GM18511 (cell line): ENCODE data around the gene NPHP3.
"Not testable (repeated sequence)": the region's sequence is repeated elsewhere in the genome, so short reads cannot be mapped to it uniquely, and the experiment has no call there.

Source experiments
- ATAC-seq: cut with Tn5 transposase; IDR thresholded peaks from one replicate; pipeline ENCODE4 v1.9.1; 2021; ENCODE audit warnings: mild to moderate bottlenecking, moderate library complexity; ENCODE audit not compliant: unreplicated experiment

NPHP3 gene

DNA sequence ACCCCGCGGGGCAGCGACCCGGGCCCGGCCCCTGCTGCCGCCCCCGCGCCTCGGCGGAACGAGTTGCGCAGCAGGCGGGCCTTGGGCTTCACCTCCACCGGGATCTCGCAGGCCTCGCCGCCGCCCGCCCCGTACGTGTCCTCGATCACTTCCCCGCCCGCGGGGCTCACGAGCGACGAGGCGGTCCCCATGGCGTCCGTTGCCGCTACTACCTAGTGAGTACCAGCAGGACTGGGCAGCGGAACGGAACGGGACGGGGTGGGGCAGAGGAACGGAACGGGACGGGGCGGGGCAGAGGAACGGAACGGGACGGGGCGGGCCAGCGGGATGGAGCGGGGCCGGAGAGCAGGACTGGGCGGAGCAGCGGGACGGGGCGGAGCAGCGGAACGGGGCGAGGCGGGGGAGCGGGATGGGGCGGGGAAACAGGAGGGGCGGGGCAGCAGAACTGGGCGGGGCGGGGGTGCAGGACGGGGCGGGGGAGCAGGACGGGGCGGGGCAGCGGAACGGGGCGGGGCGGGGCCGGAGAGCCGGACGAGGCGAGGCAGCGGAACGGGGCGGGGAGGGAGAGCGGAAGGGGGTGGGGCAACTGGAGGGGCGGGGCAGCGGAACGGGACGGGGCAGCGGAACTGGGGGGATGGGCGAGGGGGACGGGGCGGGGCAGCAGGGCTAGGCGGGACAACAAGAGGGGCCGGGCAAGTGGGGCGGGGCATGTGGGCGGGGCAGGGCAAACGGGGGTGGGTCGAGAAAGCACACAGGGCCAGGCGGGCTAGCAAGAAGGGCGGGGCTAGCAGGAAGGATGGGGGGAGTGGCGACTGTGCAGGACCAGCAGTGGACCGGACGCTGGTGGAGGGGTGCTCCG, at the start of gene NPHP3:
Gene NPHP3 (minus strand): TSS at position 245 of the 859 bp plus-strand sequence. CDS start 54 bp downstream, at position 191.
- peak; percentile 81 for ATAC-seq

DNA sequence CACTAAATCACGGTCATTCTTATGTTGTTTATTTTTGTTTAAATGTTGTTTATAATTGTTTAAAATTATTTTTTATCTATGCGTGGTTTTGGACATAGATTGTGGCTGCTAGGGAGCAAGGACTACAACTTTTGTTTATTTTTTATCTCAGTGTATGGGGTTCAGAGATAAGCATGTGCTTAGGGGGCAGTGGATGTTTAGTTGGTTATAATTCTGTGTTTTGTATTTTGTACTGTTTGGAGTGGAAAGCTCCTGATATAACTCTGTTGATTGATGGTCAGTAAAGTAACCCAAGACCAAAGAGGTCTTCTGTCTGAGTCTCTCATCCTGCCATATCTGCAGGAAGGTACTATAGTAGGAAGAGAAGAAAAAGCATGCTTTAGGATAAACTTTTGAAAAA, 36.5 kb upstream of the NPHP3 start:
- no peak for ATAC-seq

GRCh38 chr3:132756108-132756650, 34.0 kb upstream of the NPHP3 start:
- ATAC-seq = no peak

GRCh38 chr3:132753946-132754345, 31.7 kb upstream of the NPHP3 start:
- no peak for ATAC-seq

DNA sequence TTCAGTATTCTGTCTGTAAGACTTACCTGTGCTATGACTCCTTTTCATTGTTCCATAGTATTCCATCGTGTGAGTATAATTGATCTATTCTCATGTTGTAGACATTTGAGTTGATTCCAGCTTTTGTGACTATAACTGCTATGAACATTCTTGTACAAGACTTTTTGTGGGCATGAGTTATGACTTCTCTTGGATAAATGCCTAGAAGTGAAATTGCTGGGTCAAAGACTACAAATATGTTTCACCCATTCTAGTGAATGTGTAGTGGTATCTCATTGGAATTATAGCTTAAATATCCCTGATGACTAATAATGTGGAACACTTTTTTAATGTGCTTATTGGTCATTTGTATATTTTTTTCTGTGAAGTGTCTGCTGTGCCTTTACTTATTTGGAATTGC, 27.6 kb upstream of the NPHP3 start:
- no peak for ATAC-seq

GRCh38 chr3:132746720-132747119, 24.5 kb upstream of the NPHP3 start:
- not testable (repeated sequence) for ATAC-seq

DNA sequence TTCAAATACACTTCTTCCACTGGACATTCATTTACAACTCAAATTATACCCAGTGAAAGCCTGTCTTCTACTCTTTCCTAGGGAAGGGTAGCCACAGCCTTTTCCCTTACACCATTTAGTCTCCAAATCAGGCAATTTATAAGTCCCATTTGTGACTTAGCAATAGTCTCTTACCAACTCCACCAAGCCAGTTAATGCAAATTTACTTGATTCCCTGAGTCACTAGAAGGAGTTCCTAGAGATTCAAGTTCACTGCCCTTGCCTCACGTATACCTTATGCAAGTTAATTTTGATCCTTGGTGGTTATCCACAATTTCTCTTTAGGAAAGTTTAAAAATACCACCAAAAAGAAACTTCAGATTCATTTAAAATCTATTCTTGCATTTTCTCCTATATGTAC, 16.1 kb upstream of the NPHP3 start:
- ATAC-seq = no peak

GRCh38 chr3:132735589-132735988, 13.4 kb upstream of the NPHP3 start:
- no peak for ATAC-seq

GRCh38 chr3:132730891-132731580, 8.8 kb upstream of the NPHP3 start:
- ATAC-seq = no peak

DNA sequence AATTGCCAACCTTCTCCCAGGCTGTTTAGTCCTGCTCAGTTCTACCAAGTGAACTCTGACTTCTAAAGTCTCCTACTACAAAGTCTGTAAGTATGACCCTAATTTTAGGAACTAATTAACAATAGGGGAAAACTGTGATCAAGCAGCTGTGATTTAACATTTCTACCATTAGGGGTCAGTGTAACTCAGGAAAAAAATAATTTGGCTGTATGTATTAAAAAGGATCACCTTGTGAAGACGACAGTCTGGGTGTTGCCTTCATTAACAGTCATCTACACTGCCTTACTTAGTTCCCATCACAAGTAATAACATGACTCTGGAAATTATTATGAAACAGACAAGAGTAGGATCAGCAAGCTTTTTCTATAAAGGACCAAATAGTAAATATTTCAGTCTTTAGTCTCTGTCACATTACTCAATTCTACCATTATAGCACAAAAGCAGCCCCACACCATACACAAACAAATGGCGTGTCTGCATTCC, 4.2 kb upstream of the NPHP3 start:
- no peak for ATAC-seq

- ATAC-seq = peak; percentile 12
Measured at GRCh38 chr3:132723024-132723950, 1.1 kb upstream of the NPHP3 start.

DNA sequence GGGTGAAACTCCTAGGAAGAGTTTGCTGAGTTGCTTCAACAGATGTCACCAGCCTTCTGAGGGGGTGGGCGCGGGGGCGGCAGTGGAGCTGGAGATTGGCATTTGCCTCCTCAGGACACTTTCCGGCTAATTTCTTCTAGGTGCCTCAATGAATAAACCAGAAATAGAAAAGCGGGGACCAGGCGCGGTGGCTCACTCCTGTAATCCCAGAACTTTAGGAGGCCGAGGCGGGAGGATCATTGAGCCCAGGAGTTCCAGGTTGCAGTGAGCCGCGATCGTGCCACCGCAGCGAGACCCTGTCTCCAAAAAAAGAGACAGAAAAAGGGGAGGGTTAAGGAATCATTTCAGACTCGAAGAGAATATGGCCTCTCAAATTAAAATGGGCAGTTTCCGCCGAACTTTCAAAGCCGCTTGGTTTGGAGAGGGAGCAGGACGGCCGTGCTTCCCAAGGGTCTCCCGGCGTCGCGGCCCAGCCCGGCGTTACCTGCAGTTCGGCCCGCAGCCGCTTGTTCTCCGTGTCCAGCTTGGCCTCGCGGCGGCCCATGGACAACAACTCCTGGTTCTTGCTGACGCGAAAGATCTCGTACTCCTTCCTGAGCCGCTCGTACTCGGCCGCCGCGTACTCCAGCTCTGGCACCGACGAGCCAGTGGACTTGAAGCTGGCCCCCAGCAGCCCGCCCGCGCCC, 587 bp downstream of the NPHP3 start:
- ATAC-seq = peak; percentile 31

GRCh38 chr3:132720228-132720627, 2.0 kb downstream of the NPHP3 start:
- ATAC-seq = no peak

GRCh38 chr3:132716372-132716771, 5.8 kb downstream of the NPHP3 start:
- ATAC-seq = no peak

DNA sequence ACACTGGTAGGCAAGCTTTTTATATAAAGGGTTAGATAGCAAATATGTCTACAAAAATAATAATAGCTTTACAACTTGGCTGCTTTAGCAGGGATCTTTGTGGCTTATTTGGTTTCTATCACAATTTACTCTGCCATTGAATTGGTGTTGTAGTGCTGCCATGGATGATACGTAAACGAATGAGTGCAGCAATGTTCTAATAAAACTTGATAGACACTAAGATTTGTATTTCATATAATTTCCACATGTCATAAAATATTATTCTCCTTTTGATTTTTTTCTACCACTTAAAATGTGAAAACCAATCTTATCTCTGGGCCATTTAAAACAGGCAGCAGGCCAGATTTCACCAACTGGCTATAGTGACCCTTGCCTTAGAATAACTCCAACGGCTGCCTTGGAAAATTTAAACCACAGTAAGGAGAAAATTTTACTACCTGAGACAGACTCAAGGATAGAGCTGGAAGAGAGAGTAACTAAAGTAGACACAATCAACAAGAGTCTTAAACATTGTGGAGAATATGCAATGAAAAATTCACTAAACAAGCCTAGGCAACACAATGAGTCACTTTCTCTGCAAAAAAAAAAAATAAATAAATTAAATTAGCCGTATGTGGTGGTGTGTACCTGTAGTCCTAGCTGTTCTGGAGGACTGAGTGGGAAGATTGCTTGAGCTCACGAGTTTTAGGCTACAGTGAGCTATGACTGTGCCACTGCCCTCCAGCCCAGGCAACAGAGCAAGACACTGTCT, 8.1 kb downstream of the NPHP3 start:
- no peak for ATAC-seq

GRCh38 chr3:132710311-132710710, 11.9 kb downstream of the NPHP3 start:
- no peak for ATAC-seq

- ATAC-seq = no peak
Measured at GRCh38 chr3:132709761-132710160, 12.4 kb downstream of the NPHP3 start.

DNA sequence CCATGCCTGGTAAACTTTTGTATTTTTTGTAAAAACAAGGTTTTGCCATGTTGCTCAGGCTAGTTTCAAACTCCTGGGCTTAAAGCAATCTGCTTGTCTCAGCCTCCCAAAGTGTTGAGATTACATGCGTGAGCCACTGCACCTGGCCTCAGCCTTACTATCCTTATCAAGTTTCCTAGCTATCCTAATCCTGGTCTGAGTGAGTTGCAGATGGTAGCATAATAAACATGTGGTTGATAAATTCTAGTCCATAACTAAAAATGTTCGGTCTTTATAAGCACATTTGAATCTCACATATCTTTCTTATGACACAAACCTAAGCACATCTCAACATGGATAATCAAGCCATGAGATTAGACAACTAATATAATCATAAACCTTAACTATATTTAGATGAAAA, 18.5 kb downstream of the NPHP3 start:
- no peak for ATAC-seq

DNA sequence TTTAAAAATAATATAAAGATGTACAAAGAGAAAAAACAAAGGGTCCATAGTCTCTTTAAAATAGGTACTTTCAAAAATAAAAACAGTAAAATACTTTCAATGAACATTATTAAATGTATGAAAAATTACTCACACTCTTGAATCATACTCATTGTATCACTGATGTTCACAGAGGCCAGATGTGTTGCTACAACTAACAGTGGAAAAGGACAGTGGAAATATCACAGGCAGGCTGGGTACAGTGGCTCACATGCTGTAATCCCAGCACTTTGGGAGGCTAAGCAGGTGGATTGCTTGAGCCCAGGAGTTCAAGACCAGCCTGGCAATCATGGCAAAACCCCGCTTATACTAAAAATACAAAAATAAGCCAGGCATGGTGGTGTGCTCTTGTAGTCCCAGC, 26.8 kb downstream of the NPHP3 start:
- no peak for ATAC-seq
